Endodermal cell (in vitro differentiated cells): ENCODE results near the gene BTBD9. TPM values are rescaled to one million over a fixed set of nuclear protein-coding genes. Genes with fewer than 3 reads are reported as not detected.

Source experiments
- DNase-seq: peaks from one replicate; pipeline ENCODE4 v3.0.0-alpha.2; 2017
- H3K27ac ChIP-seq: 2 replicates; pipeline ENCODE4 v1.5.1; 2013; ENCODE audit warnings: mild to moderate bottlenecking, low read depth, low read length, moderate library complexity
- H3K27me3 ChIP-seq: 2 replicates; pipeline ENCODE4 v1.6.1; 2013; ENCODE audit warnings: mild to moderate bottlenecking, low read length, moderate library complexity; ENCODE audit not compliant: insufficient read depth, control insufficient read depth, poor library complexity, severe bottlenecking
- H3K36me3 ChIP-seq: 2 replicates; pipeline ENCODE4 v1.7.0; 2013; ENCODE audit warnings: mild to moderate bottlenecking, low read length, moderate library complexity; ENCODE audit not compliant: control insufficient read depth, insufficient read depth
- H3K4me1 ChIP-seq: one replicate; pipeline ENCODE4 v1.7.0; 2013; ENCODE audit warnings: low read length; ENCODE audit not compliant: control insufficient read depth, insufficient read depth
- H3K4me3 ChIP-seq: 2 replicates; pipeline ENCODE4 v1.5.1; 2013; ENCODE audit warnings: mild to moderate bottlenecking, low read length, moderate library complexity
- H3K9ac ChIP-seq: 2 replicates; pipeline ENCODE4 v1.6.1; 2013; ENCODE audit warnings: mild to moderate bottlenecking, low read length, moderate library complexity; ENCODE audit not compliant: poor library complexity, severe bottlenecking; ENCODE audit errors: extremely low read depth
- H3K9me3 ChIP-seq: 2 replicates; pipeline ENCODE4 v1.6.1; 2013; ENCODE audit warnings: mild to moderate bottlenecking, low read length, moderate library complexity; ENCODE audit not compliant: control insufficient read depth
- H3K27ac Mint-ChIP-seq: 2 replicates; pipeline ENCODE4 v1.8.0; 2020; ENCODE audit warnings: mixed read lengths
- H3K27me3 Mint-ChIP-seq: 2 replicates; pipeline ENCODE4 v1.8.0; 2021; ENCODE audit warnings: mild to moderate bottlenecking, mixed read lengths; ENCODE audit not compliant: insufficient read depth
- H3K36me3 Mint-ChIP-seq: 2 replicates; pipeline ENCODE4 v1.8.0; 2020; ENCODE audit warnings: low read depth, mixed read lengths
- H3K4me1 Mint-ChIP-seq: 2 replicates; pipeline ENCODE4 v1.8.0; 2020; ENCODE audit warnings: mixed read lengths
- H3K4me3 Mint-ChIP-seq: 2 replicates; pipeline ENCODE4 v1.8.0; 2020; ENCODE audit warnings: mild to moderate bottlenecking, moderate library complexity, mixed read lengths
- H3K9me3 Mint-ChIP-seq: 2 replicates; pipeline ENCODE4 v1.8.0; 2020; ENCODE audit warnings: mild to moderate bottlenecking, mixed read lengths
- WGBS, 2 experiments: methylation state at CpG; one replicate each; pipeline versions ENCODE4 v1.1.5 to v1.1.7; 2013; ENCODE audit warnings: missing lambda C conversion rate in 2 of 2, mixed read lengths in 1 of 2; ENCODE audit not compliant: insufficient coverage in 1 of 2, insufficient read length in 1 of 2; 5-methylcytosine and 5-hydroxymethylcytosine counted together
- total RNA-seq, 2 donors: library from RNA; stranded (reverse); fragmentation: NEBNext Ultra II Directional in 1 of 2; extraction: Animal tissue kit (Norgen Biotek cat#: 25700) in 1 of 2; gene quantifications; 2 replicates in 1 of 2; 3 replicates in 1 of 2; pipeline ENCODE4 v1.2.1, GENCODE V29; 2021
- TF ChIP-seq, protein P1 (sequence below): fragments of 200-600 bp; sonication (generic); conservative IDR thresholded peaks from 2 replicates; pipeline ENCODE4 v1.5.0; 2021; ENCODE audit warnings: antibody characterized with exemption, mild to moderate bottlenecking

BTBD9 gene
- total RNA-seq, 2 donors from 2014 or later: 7.6 to 12.3 TPM

- Mint-ChIP-seq H3K9me3 (no peaks in the 10 kb centered on the region), H3K27ac (no peak overlapping the region), H3K27me3 (no peaks in the 10 kb centered on the region), H3K4me1 (peaks cover 31% of the 10 kb centered on the region), H3K4me3 (no peak overlapping the region), H3K36me3 (no peaks in the 10 kb centered on the region)
- H3K27me3 ChIP-seq: peaks cover 6% of the 10 kb centered on the region
- no peaks in the 10 kb centered on the region for H3K9me3 ChIP-seq
- no peak for DNase-seq
- whole genome bisulfite sequencing, 2 experiments: 90 to 95% methylated on average over 3 of the region's 3 CpGs
- peaks cover 7% of the 10 kb centered on the region for H3K4me1 ChIP-seq
- no peak overlapping the region for H3K4me3 ChIP-seq
- peak overlapping the region; percentile 60 for H3K27ac ChIP-seq
- TF ChIP-seq, protein P1, sequence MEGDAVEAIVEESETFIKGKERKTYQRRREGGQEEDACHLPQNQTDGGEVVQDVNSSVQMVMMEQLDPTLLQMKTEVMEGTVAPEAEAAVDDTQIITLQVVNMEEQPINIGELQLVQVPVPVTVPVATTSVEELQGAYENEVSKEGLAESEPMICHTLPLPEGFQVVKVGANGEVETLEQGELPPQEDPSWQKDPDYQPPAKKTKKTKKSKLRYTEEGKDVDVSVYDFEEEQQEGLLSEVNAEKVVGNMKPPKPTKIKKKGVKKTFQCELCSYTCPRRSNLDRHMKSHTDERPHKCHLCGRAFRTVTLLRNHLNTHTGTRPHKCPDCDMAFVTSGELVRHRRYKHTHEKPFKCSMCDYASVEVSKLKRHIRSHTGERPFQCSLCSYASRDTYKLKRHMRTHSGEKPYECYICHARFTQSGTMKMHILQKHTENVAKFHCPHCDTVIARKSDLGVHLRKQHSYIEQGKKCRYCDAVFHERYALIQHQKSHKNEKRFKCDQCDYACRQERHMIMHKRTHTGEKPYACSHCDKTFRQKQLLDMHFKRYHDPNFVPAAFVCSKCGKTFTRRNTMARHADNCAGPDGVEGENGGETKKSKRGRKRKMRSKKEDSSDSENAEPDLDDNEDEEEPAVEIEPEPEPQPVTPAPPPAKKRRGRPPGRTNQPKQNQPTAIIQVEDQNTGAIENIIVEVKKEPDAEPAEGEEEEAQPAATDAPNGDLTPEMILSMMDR: no peak
- no peaks in the 10 kb centered on the region for H3K36me3 ChIP-seq
- H3K9ac ChIP-seq: no peak overlapping the region
These were observed 394.9 kb downstream of the BTBD9 start for GRCh38 chr6:38244869-38245268.

GRCh38 chr6:38241200-38241871 is 398.4 kb downstream of the BTBD9 start:
- Mint-ChIP-seq H3K36me3 (peaks cover 3% of the 10 kb centered on the region), H3K27ac (no peak overlapping the region), H3K4me3 (no peak overlapping the region), H3K9me3 (peaks cover 3% of the 10 kb centered on the region), H3K27me3 (peaks cover 6% of the 10 kb centered on the region), H3K4me1 (peaks cover 41% of the 10 kb centered on the region)
- no peaks in the 10 kb centered on the region for H3K36me3 ChIP-seq
- 89 to 92% methylated on average over 5 to 7 of the region's 7 CpGs for WGBS, 2 experiments
- no peaks in the 10 kb centered on the region for H3K9me3 ChIP-seq
- no peak overlapping the region for H3K27ac ChIP-seq
- no peak overlapping the region for H3K9ac ChIP-seq
- TF ChIP-seq, protein P1: no peak
- no peak overlapping the region for H3K4me3 ChIP-seq
- DNase-seq: peak; percentile 25
- H3K4me1 ChIP-seq: peaks cover 12% of the 10 kb centered on the region
- H3K27me3 ChIP-seq: peaks cover 14% of the 10 kb centered on the region

GRCh38 chr6:38239719-38240451 is 399.8 kb downstream of the BTBD9 start:
- Histone ChIP-seq H3K27ac (no peak overlapping the region), H3K4me1 (peaks cover 17% of the 10 kb centered on the region), H3K27me3 (peaks cover 19% of the 10 kb centered on the region), H3K9me3 (no peaks in the 10 kb centered on the region), H3K4me3 (no peak overlapping the region), H3K36me3 (no peaks in the 10 kb centered on the region), H3K9ac (no peak overlapping the region)
- Mint-ChIP-seq H3K27ac (peak overlapping the region; percentile 74), H3K36me3 (peaks cover 3% of the 10 kb centered on the region), H3K27me3 (peaks cover 10% of the 10 kb centered on the region), H3K4me1 (peaks cover 50% of the 10 kb centered on the region), H3K9me3 (peaks cover 3% of the 10 kb centered on the region), H3K4me3 (no peak overlapping the region)
- peak; percentile 44 for DNase-seq
- WGBS, 2 experiments: 93% methylated on average over 5 of the region's 5 CpGs
- TF ChIP-seq, protein P1: no peak
